Measurements from ENCODE around the gene TTLL5.

DNA sequence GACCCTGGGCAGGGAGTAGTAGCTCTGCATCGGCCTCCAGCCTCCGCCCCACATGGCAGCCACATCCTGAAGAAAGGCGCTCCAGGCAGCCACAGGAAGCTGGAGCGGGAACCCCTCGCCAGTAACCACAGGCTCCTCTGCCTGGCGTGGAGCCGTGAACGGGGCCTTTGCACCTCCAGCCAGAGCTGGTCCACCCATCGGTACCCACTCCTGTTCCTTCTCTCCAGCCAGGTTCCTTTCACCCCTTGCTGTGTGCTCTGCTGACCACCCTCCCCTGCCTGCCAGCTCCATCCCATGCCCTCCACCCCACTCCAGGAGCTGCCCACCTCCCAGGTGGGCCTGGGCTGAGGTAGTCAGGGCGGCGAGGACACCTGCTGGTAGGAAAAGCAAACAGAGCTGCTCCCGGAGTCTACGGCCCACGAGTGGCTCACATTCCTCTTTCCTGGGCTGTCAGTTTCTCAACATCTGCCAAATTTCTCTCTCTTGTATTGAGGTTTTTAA lies 318.1 kb downstream of the TTLL5 start:
- TF ChIP-seq CTCF (conservative IDR thresholded peaks at IDR 0.05 in 1 of 2, IDR thresholded peaks at IDR 0.05 in 1 of 2; ENCODE audit: low read depth in 1 of 2, low read length in 2 of 2): peak; percentile 62 to 75
- TF ChIP-seq EZH2 (IDR thresholded peaks at IDR 0.05; ENCODE audit: low read length, missing control alignments): no peak
